Mammary epithelial cell (primary cell): Measurements from ENCODE around the gene SHROOM4.

ENCODE experiments used
- EZH2 ChIP-seq: IDR thresholded peaks from 2 replicates; pipeline ENCODE4 v1.6.1; 2012; ENCODE audit warnings: low read length, inconsistent platforms, borderline replicate concordance
- TF ChIP-seq, protein P1 (sequence below), 2 donors: IDR thresholded peaks in 1 of 2; conservative IDR thresholded peaks in 1 of 2; 2 replicates each; pipeline ENCODE4 v1.5.1; 2011 to 2012; ENCODE audit warnings: inconsistent platforms in 2 of 2, low read length in 2 of 2, mild to moderate bottlenecking in 2 of 2, control low read depth in 1 of 2, low read depth in 1 of 2; ENCODE audit not compliant: insufficient read depth in 1 of 2; ENCODE audit errors: extremely low read depth in 1 of 2

DNA sequence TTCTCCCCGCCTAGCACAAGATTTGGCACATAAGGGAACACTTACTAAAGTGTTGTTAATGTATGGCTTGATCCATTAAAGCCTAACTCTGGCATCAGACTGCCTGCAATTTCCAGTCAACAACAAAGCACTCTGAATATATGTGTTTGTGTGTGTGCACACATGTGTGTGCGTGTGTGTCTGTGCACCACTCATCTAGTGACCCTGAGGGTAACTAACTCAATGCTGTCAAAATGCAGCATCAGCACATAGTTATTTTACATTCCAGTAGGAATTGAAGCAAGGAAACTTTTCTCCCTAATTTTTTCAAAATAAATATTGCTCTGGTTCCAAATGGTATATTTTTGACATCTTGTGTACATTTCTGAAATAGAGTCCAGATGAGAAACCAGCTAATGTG, 94.4 kb downstream of the SHROOM4 start:
- TF ChIP-seq, protein P1, sequence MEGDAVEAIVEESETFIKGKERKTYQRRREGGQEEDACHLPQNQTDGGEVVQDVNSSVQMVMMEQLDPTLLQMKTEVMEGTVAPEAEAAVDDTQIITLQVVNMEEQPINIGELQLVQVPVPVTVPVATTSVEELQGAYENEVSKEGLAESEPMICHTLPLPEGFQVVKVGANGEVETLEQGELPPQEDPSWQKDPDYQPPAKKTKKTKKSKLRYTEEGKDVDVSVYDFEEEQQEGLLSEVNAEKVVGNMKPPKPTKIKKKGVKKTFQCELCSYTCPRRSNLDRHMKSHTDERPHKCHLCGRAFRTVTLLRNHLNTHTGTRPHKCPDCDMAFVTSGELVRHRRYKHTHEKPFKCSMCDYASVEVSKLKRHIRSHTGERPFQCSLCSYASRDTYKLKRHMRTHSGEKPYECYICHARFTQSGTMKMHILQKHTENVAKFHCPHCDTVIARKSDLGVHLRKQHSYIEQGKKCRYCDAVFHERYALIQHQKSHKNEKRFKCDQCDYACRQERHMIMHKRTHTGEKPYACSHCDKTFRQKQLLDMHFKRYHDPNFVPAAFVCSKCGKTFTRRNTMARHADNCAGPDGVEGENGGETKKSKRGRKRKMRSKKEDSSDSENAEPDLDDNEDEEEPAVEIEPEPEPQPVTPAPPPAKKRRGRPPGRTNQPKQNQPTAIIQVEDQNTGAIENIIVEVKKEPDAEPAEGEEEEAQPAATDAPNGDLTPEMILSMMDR (conservative IDR thresholded peaks at IDR 0.05 in 1 of 2, IDR thresholded peaks at IDR 0.05 in 1 of 2; ENCODE audit: extremely low read depth in 1 of 2, insufficient read depth in 1 of 2, low read depth in 1 of 2, low read length in 2 of 2), result no peak
- TF ChIP-seq EZH2, result no peak
